Mesothelial cell of epicardium (in vitro differentiated cells): ENCODE results near the gene USH2A. TPM values are rescaled to one million over a fixed set of nuclear protein-coding genes. Genes with fewer than 3 reads are reported as not detected.

Experiments
- DNase-seq, 2 experiments: peaks; one replicate each; pipeline ENCODE4 v3.0.0; 2021; ENCODE audit warnings: low spot score in 2 of 2; ENCODE audit not compliant: unreplicated experiment in 2 of 2
- H3K27ac Mint-ChIP-seq: 2 replicates; pipeline ENCODE4 v1.8.0; 2021; ENCODE audit warnings: mixed read lengths
- H3K27me3 Mint-ChIP-seq: 2 replicates; pipeline ENCODE4 v1.8.0; 2021; ENCODE audit warnings: low read depth, mixed read lengths
- H3K36me3 Mint-ChIP-seq: 2 replicates; pipeline ENCODE4 v1.8.0; 2021; ENCODE audit warnings: mixed read lengths
- H3K4me1 Mint-ChIP-seq: 2 replicates; pipeline ENCODE4 v1.8.0; 2021; ENCODE audit warnings: mixed read lengths
- H3K4me3 Mint-ChIP-seq: 2 replicates; pipeline ENCODE4 v1.8.0; 2021; ENCODE audit warnings: mild to moderate bottlenecking, moderate library complexity, mixed read lengths
- H3K9me3 Mint-ChIP-seq: 2 replicates; pipeline ENCODE4 v1.8.0; 2021; ENCODE audit warnings: mixed read lengths
- total RNA-seq: library from RNA; stranded (reverse); gene quantifications from 3 replicates; pipeline ENCODE4 v1.2.1, GENCODE V29; 2021
- TF ChIP-seq, protein P1 (sequence below): fragments of 200-600 bp; sonication (generic); IDR thresholded peaks from one replicate; pipeline ENCODE4 v1.5.0; 2021; ENCODE audit warnings: antibody characterized with exemption; ENCODE audit not compliant: unreplicated experiment

Gene USH2A
- total RNA-seq, 1 donor from 2014 or later: 0.02 TPM

- peaks cover 3% of the 10 kb centered on the region for H3K9me3 Mint-ChIP-seq
- TF ChIP-seq, protein P1, sequence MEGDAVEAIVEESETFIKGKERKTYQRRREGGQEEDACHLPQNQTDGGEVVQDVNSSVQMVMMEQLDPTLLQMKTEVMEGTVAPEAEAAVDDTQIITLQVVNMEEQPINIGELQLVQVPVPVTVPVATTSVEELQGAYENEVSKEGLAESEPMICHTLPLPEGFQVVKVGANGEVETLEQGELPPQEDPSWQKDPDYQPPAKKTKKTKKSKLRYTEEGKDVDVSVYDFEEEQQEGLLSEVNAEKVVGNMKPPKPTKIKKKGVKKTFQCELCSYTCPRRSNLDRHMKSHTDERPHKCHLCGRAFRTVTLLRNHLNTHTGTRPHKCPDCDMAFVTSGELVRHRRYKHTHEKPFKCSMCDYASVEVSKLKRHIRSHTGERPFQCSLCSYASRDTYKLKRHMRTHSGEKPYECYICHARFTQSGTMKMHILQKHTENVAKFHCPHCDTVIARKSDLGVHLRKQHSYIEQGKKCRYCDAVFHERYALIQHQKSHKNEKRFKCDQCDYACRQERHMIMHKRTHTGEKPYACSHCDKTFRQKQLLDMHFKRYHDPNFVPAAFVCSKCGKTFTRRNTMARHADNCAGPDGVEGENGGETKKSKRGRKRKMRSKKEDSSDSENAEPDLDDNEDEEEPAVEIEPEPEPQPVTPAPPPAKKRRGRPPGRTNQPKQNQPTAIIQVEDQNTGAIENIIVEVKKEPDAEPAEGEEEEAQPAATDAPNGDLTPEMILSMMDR: no peak
- no peaks in the 10 kb centered on the region for H3K27me3 Mint-ChIP-seq
Observed at GRCh38 chr1:215597961-215598360, 825.3 kb downstream of the USH2A start.

GRCh38 chr1:215595231-215595630 lies 828.0 kb downstream of the USH2A start:
- Mint-ChIP-seq H3K27me3 (no peaks in the 10 kb centered on the region), H3K4me3 (no peak overlapping the region), H3K4me1 (peaks cover 33% of the 10 kb centered on the region), H3K9me3 (peaks cover 9% of the 10 kb centered on the region), H3K27ac (peak overlapping the region; percentile 59), H3K36me3 (peaks cover 45% of the 10 kb centered on the region)
- TF ChIP-seq, protein P1: no peak
- DNase-seq: no peak

More at GRCh38 chr1:215597961-215598360, 825.3 kb downstream of the USH2A start:
- Mint-ChIP-seq H3K4me3 (no peak overlapping the region), H3K4me1 (peaks cover 43% of the 10 kb centered on the region), H3K27ac (no peak overlapping the region), H3K36me3 (peaks cover 33% of the 10 kb centered on the region)
- no peak for DNase-seq

GRCh38 chr1:215594640-215595039 lies 828.6 kb downstream of the USH2A start:
- H3K4me3 Mint-ChIP-seq: no peak overlapping the region
- H3K4me1 Mint-ChIP-seq: peaks cover 27% of the 10 kb centered on the region
- no peaks in the 10 kb centered on the region for H3K27me3 Mint-ChIP-seq
- H3K36me3 Mint-ChIP-seq: peaks cover 49% of the 10 kb centered on the region
- H3K9me3 Mint-ChIP-seq: peaks cover 12% of the 10 kb centered on the region
- peak overlapping the region; percentile 59 for H3K27ac Mint-ChIP-seq
- TF ChIP-seq, protein P1: no peak
- no peak for DNase-seq

- DNase-seq: no peak
- Mint-ChIP-seq H3K4me1 (peaks cover 19% of the 10 kb centered on the region), H3K9me3 (peaks cover 13% of the 10 kb centered on the region), H3K4me3 (no peak overlapping the region), H3K36me3 (peaks cover 41% of the 10 kb centered on the region), H3K27ac (peak overlapping the region; percentile 63), H3K27me3 (no peaks in the 10 kb centered on the region)
- TF ChIP-seq, protein P1: no peak
Observed at GRCh38 chr1:215590779-215591491, 832.3 kb downstream of the USH2A start.

DNA sequence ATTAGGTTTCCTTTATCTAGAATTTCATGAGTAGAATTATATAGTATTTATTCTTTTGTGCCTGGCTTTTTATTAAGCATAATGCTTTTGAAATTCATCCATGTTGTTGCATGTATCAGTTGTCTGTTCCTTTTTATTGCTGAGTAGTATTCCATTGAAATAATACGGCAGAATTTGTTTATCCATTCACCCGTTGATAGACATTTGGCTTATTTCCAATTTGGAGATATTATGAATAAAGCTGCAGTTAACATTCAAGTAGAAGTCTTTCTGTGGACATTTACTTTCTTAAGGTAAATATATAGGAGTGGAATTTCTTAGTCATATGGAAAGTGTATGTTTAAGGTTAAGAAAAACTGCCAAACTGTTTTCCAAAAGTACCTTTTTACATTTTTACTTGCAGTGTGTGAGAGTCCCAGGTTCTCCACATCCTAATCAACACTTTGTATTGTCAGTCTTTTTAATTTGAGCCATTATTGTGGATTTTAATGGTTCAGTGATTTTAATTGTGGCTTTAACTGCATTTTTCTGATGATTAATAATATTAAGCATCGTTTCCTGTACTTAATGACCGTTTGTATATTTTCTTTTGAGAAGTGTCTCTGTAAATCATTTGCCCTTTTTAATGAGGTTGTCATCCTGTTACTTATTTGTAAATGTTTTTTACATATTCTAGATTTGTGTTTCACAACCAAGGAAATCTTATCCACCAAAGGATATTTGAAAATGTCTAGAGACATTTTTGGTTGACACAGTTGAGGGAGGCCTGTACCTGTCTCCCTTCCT lies 833.4 kb downstream of the USH2A start:
- no peak for DNase-seq
- H3K27ac Mint-ChIP-seq: no peak overlapping the region
- H3K27me3 Mint-ChIP-seq: no peaks in the 10 kb centered on the region
- TF ChIP-seq, protein P1: no peak
- H3K4me3 Mint-ChIP-seq: no peak overlapping the region
- peaks cover 9% of the 10 kb centered on the region for H3K4me1 Mint-ChIP-seq
- peaks cover 46% of the 10 kb centered on the region for H3K36me3 Mint-ChIP-seq
- H3K9me3 Mint-ChIP-seq: peaks cover 18% of the 10 kb centered on the region
